Left lung (tissue), 14 donors: ENCODE measurements around the gene CKB. TPM values are rescaled to one million over a fixed set of nuclear protein-coding genes. Genes with fewer than 3 reads are reported as not detected.

Source experiments
- ATAC-seq: fragments of 200-7000 bp; cut with Tn5 transposase; one replicate; pipeline ENCODE4 v1.9.1; 2020; ENCODE audit warnings: moderate library complexity
- DNase-seq, 4 donors: peaks; one replicate each; pipeline ENCODE4 v3.0.0-alpha.2; 2013 to 2020
- H3K27ac ChIP-seq, 2 donors: fragments of 200-600 bp; sonication (generic) in 1 of 2; one replicate each; pipeline versions ENCODE4 v1.5.0 to v1.8.0; 2020 to 2021
- H3K27me3 ChIP-seq, 2 donors: fragments of 200-600 bp; sonication (generic) in 1 of 2; one replicate each; pipeline versions ENCODE4 v1.5.0 to v1.8.0; 2020 to 2021
- H3K36me3 ChIP-seq, 2 donors: fragments of 200-600 bp; sonication (generic) in 1 of 2; one replicate each; pipeline versions ENCODE4 v1.5.0 to v1.8.0; 2020 to 2021
- H3K4me1 ChIP-seq, 2 donors: fragments of 200-600 bp; one replicate each; pipeline ENCODE4 v1.8.0; 2021
- H3K4me3 ChIP-seq, 2 donors: fragments of 200-600 bp; sonication (generic) in 1 of 2; one replicate each; pipeline versions ENCODE4 v1.5.0 to v1.8.0; 2020 to 2021; ENCODE audit warnings: mild to moderate bottlenecking in 1 of 2
- H3K9me3 ChIP-seq, 2 donors: fragments of 200-600 bp; sonication (generic) in 1 of 2; one replicate each; pipeline versions ENCODE4 v1.5.0 to v1.8.0; 2020 to 2021
- intact Hi-C, 2 donors: fragments of 100-400 bp; cut with DNase I; formaldehyde crosslinking; loops; one replicate each; pipeline versions ENCODE4 v1.11.2 to v1.14.2; 2022
- long read RNA-seq, 12 donors: library from polyadenylated mRNA in 2 of 12; unstranded in 2 of 12; transcript quantifications; one replicate each; pipeline ENCODE4 v2.0.0 and lab custom pipeline, GENCODE V29; 2019 to 2026
- polyA plus RNA-seq, 6 donors: library from polyadenylated mRNA; unstranded; fragments of 120-200 nt; gene quantifications; one replicate each; pipeline ENCODE4 v1.2.1, GENCODE V29; 2013; ENCODE audit not compliant: insufficient read length in 6 of 6
- total RNA-seq, 2 donors: library from RNA; stranded (reverse); fragmentation: NEBNext Ultra II Directional; extraction: Animal tissue kit (Norgen Biotek cat#: 25700); gene quantifications; one replicate each; pipeline ENCODE4 v1.2.1, GENCODE V29; 2021
- TF ChIP-seq, protein P1 (sequence below), 2 donors: fragments of 200-600 bp; sonication (generic) in 1 of 2; IDR thresholded peaks; one replicate each; pipeline versions ENCODE4 v1.5.0 to v1.8.0; 2021; ENCODE audit warnings: antibody characterized with exemption in 2 of 2
- donor health status: DM: no; HTN: yes; CAD: no.
- donor health status: DM: no; HTN: no; CAD: no.

CKB gene
- total RNA-seq (100 to 1,000 TPM; 129 to 272 TPM), polyA plus RNA-seq (100 to 1,000 TPM; 168 to 312 (median 210) TPM)
- long read RNA-seq, donor 1, transcript CKB-201 (8 exons, 1,709 nt) = major isoform, 153 of 287 reads
- long read RNA-seq, donor 1, transcript CKB-202 (4 exons, 1,170 nt) = minor isoform, 15 of 287 reads
- long read RNA-seq, donor 1, transcript CKB-209 (3 exons, 803 nt) = minor isoform, 29 of 287 reads
- long read RNA-seq, donor 1, transcript CKB-210 (3 exons, 625 nt) = minor isoform, 6 of 287 reads
- long read RNA-seq, donor 1, partial matches to known transcripts = 68 of 287 reads
- long read RNA-seq, donor 1, other reads (novel, unspliced or antisense) = 5 of 287 reads
- long read RNA-seq, donor 2, transcript CKB-213 (4 exons, 755 nt) = minor isoform, 5 of 132 reads
- long read RNA-seq, donor 2, transcript CKB-209 (3 exons, 803 nt) = minor isoform, 16 of 132 reads
- long read RNA-seq, donor 2, transcript CKB-202 (4 exons, 1,170 nt) = minor isoform, 5 of 132 reads
- long read RNA-seq, donor 2, transcript CKB-201 (8 exons, 1,709 nt) = major isoform, 60 of 132 reads
- long read RNA-seq, donor 2, partial matches to known transcripts = 39 of 132 reads
- long read RNA-seq, donor 2, other reads (novel, unspliced or antisense) = 0 of 132 reads
- long read RNA-seq, donor 3, transcript CKB-201 (8 exons, 1,709 nt) = major isoform, 66 of 83 reads
- long read RNA-seq, donor 3, transcript CKB-202 (4 exons, 1,170 nt) = minor isoform, 6 of 83 reads
- long read RNA-seq, donor 3, partial matches to known transcripts = 7 of 83 reads
- long read RNA-seq, donor 3, other reads (novel, unspliced or antisense) = 0 of 83 reads
- long read RNA-seq, donor 4, transcript CKB-201 (8 exons, 1,709 nt) = major isoform, 266 of 314 reads
- long read RNA-seq, donor 4, transcript CKB-202 (4 exons, 1,170 nt) = minor isoform, 11 of 314 reads
- long read RNA-seq, donor 4, transcript CKB-210 (3 exons, 625 nt) = minor isoform, 5 of 314 reads
- long read RNA-seq, donor 4, partial matches to known transcripts = 19 of 314 reads
- long read RNA-seq, donor 4, other reads (novel, unspliced or antisense) = 13 of 314 reads
- long read RNA-seq, donor 5, transcript CKB-209 (3 exons, 803 nt) = minor isoform, 18 of 187 reads
- long read RNA-seq, donor 5, transcript CKB-202 (4 exons, 1,170 nt) = minor isoform, 7 of 187 reads
- long read RNA-seq, donor 5, transcript CKB-201 (8 exons, 1,709 nt) = major isoform, 104 of 187 reads
- long read RNA-seq, donor 5, partial matches to known transcripts = 44 of 187 reads
- long read RNA-seq, donor 5, other reads (novel, unspliced or antisense) = 0 of 187 reads
- long read RNA-seq, donor 6, transcript CKB-202 (4 exons, 1,170 nt) = minor isoform, 9 of 113 reads
- long read RNA-seq, donor 6, transcript CKB-209 (3 exons, 803 nt) = minor isoform, 10 of 113 reads
- long read RNA-seq, donor 6, transcript CKB-201 (8 exons, 1,709 nt) = major isoform, 60 of 113 reads
- long read RNA-seq, donor 6, partial matches to known transcripts = 28 of 113 reads
- long read RNA-seq, donor 6, other reads (novel, unspliced or antisense) = 0 of 113 reads
- long read RNA-seq, donor 7, transcript CKB-201 (8 exons, 1,709 nt) = major isoform, 38 of 53 reads
- long read RNA-seq, donor 7, partial matches to known transcripts = 7 of 53 reads
- long read RNA-seq, donor 7, other reads (novel, unspliced or antisense) = 0 of 53 reads
- long read RNA-seq, donor 8, transcript CKB-201 (8 exons, 1,709 nt) = major isoform, 83 of 158 reads
- long read RNA-seq, donor 8, transcript CKB-202 (4 exons, 1,170 nt) = minor isoform, 7 of 158 reads
- long read RNA-seq, donor 8, partial matches to known transcripts = 59 of 158 reads
- long read RNA-seq, donor 8, other reads (novel, unspliced or antisense) = 0 of 158 reads
- long read RNA-seq, donor 9 = 0 reads
- long read RNA-seq, donor 10, transcript CKB-210 (3 exons, 625 nt) = minor isoform, 5 of 237 reads
- long read RNA-seq, donor 10, transcript CKB-201 (8 exons, 1,709 nt) = major isoform, 205 of 237 reads
- long read RNA-seq, donor 10, transcript CKB-202 (4 exons, 1,170 nt) = minor isoform, 11 of 237 reads
- long read RNA-seq, donor 10, partial matches to known transcripts = 6 of 237 reads
- long read RNA-seq, donor 10, other reads (novel, unspliced or antisense) = 9 of 237 reads
- long read RNA-seq, donor 11 = 0 reads
- long read RNA-seq, donor 12, transcript CKB-202 (4 exons, 1,170 nt) = minor isoform, 11 of 180 reads
- long read RNA-seq, donor 12, transcript CKB-201 (8 exons, 1,709 nt) = major isoform, 128 of 180 reads
- long read RNA-seq, donor 12, transcript CKB-209 (3 exons, 803 nt) = minor isoform, 7 of 180 reads
- long read RNA-seq, donor 12, partial matches to known transcripts = 28 of 180 reads
- long read RNA-seq, donor 12, other reads (novel, unspliced or antisense) = 0 of 180 reads

DNA sequence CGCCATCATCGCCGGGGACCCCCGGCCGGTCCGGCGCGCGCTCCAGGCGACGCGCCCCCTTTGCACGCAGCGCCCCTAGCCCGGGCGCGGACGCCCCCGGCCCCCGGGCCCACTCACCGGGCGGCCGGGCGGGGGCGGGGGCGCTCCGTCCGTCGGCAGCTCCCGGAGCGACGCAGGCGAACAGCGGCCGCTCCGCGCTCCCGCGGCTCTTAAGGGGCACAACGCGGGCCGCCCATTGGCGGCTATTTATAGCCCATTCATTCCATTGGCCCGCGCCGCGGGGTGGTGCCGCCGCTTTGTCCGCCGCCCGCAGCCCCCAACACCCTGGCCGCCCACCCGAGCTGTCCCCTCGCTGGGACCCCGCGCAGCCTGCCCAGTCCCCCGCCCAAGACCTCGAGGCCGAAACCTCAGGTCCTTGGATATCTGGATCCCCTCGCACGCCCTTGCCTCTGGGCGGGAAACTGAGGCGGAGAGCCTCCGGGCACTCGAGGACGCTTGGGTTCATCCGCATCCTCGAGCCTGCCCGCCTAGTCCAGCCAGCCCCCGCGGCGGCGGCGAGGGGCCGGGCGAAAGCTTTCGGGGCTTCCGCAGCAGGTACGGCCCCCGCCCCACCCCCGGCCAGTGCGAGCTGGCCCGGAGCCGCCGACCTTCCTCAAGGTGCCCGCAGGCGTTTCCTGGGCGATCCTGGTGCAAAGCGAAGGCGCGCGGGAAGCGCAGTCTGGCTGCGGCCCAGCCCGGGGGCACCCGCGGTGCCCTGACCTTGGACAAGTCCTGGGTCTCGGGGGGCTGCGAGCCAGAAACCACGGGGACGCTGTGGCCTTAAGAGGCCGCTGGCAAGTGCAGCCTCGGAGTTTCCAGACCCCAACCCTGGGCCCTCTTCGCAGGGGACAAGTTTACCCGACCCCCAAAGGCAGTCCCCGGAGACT, at the start of gene CKB:
TSS of gene CKB (minus strand) at position 182 of the 926 bp plus-strand sequence. CDS start 337 bp downstream, outside the sequence.
- peak; percentile 41 for ATAC-seq

DNA sequence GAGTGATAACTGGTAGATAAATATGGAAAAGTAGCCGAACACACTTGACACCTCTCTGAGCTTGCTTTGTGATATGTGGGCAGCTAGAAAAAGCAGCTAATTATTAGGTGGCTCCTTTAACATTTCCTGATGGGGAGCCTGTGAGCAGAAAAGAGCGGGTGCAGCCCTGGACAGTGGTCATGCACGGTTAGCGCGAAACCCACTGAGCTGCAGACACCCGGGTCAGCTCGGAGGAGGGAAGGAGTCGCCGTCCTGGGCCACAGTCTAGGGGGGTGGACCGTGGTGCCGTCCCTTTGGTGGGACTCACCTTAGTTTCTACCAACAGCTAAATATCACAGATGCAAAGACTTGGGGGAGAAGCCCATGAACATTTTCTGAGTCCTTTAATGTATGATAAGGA, 46.8 kb upstream of the CKB start:
- Histone ChIP-seq H3K27me3 (no peaks in the 10 kb centered on the region), H3K36me3 (peaks cover 0 to 22% of the 10 kb centered on the region in 2 donors), H3K9me3 (no peaks in the 10 kb centered on the region), H3K27ac (no peak overlapping the region), H3K4me3 (no peak overlapping the region), H3K4me1 (peaks cover 0 to 30% of the 10 kb centered on the region in 2 donors)
- intact Hi-C loops = no loop called here
- TF ChIP-seq, protein P1, sequence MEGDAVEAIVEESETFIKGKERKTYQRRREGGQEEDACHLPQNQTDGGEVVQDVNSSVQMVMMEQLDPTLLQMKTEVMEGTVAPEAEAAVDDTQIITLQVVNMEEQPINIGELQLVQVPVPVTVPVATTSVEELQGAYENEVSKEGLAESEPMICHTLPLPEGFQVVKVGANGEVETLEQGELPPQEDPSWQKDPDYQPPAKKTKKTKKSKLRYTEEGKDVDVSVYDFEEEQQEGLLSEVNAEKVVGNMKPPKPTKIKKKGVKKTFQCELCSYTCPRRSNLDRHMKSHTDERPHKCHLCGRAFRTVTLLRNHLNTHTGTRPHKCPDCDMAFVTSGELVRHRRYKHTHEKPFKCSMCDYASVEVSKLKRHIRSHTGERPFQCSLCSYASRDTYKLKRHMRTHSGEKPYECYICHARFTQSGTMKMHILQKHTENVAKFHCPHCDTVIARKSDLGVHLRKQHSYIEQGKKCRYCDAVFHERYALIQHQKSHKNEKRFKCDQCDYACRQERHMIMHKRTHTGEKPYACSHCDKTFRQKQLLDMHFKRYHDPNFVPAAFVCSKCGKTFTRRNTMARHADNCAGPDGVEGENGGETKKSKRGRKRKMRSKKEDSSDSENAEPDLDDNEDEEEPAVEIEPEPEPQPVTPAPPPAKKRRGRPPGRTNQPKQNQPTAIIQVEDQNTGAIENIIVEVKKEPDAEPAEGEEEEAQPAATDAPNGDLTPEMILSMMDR (IDR thresholded peaks at IDR 0.05) = no peak
- no peak for ATAC-seq
- no peak for DNase-seq

More for the DNA sequence above, at the start of gene CKB:
- TF ChIP-seq, protein P1 (IDR thresholded peaks at IDR 0.05) = no peak
- Histone ChIP-seq H3K4me3 (peak within 1 kb of the TSS; percentile 47 to 57), H3K27me3 (peaks cover 8 to 48% of the 10 kb centered on the region in 2 donors), H3K27ac (peak within 1 kb of the TSS; percentile 29 to 33), H3K36me3 (no peaks in the 10 kb centered on the region), H3K4me1 (peaks cover 32 to 70% of the 10 kb centered on the region in 2 donors), H3K9me3 (no peaks in the 10 kb centered on the region)
- intact Hi-C loops = no loop called here
- peak in 2 of 4 donors; percentile 79 to 85 for DNase-seq

DNA sequence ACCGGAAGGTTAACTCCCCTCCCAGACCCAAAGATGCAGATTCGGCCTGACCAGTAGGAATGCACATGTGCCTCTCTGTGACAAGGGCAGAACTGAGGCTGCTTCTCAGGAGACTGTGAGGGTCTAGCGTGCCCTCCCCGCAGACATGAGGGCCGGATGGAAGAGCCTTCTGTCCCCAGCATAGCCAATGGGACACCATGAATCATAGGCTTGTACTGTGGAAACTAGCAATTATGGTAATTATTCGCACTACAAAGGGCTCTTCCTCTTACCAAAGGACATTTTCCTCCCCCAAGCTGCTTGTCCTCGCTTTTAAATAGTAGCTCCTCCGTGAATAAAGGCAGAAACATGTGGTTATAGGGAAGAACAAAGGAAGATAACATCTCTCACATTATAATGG, 46.3 kb upstream of the CKB start:
- Histone ChIP-seq H3K4me1 (peaks cover 4 to 32% of the 10 kb centered on the region in 2 donors), H3K27ac (peak overlapping the region in 1 of 2 donors; percentile 28)

More for the DNA sequence above, 46.3 kb upstream of the CKB start:
- no peak for ATAC-seq
- Histone ChIP-seq H3K36me3 (peaks cover 0 to 17% of the 10 kb centered on the region in 2 donors), H3K9me3 (no peaks in the 10 kb centered on the region), H3K27me3 (no peaks in the 10 kb centered on the region), H3K4me3 (no peak overlapping the region)
- intact Hi-C loops = no loop called here
- TF ChIP-seq, protein P1 (IDR thresholded peaks at IDR 0.05) = no peak
- no peak for DNase-seq
